ENCODE measurements around the gene NBAS.

DNA sequence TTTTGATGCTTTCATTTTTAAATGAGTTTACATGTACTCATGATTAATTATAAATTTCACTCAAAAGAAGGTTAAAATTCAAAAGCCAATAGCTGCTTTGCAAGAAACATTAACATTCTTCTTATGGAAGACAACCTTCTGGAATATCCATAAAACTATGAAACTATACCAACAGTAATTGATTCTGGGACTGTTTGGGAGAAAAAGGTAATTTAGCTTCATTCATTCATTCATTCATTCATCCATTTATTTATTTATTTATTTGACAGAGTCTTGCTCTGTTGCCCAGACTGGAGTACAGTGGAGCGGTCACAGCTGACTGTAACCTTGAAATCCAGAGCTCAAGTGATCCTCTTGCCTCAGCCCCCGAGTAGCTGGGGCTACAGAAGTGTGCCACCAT is 110.3 kb downstream of the NBAS start:
- TF ChIP-seq EZH2phosphoT487 (IDR thresholded peaks at IDR 0.05; ENCODE audit: insufficient read depth, low read depth) (no peak), EZH2 (IDR thresholded peaks at IDR 0.05; ENCODE audit: insufficient read depth, poor library complexity, severe bottlenecking) (no peak)

Measured in GM23248 (cell line).